ENCODE data around the gene FZR1. TPM values are rescaled to one million over a fixed set of nuclear protein-coding genes. Genes with fewer than 3 reads are reported as not detected.

FZR1 gene
- total and polyA plus RNA-seq, 2 of the 8 experiments (the other 6 are each of a cell fraction or from before 2014, with no cell fraction given), result 21.6 to 35.5 TPM

GRCh38 chr19:3547301-3547731 is 41.2 kb downstream of the FZR1 start:
- DNase-seq (ENCODE audit: low read depth in 1 of 2, low spot score in 2 of 2), result no peak
- no peak overlapping the region for H3K4ac ChIP-seq (replicated peaks; ENCODE audit: insufficient read length, low read depth, low read length)
- peaks cover 8 to 24% of the 10 kb centered on the region in 2 experiments for H4K20me1 ChIP-seq (replicated peaks in 1 of 2; ENCODE audit: control insufficient read depth in 1 of 2, insufficient read depth in 2 of 2, low read length in 2 of 2)
- no peaks in the 10 kb centered on the region for H3K9me3 ChIP-seq (ENCODE audit: insufficient read depth in 2 of 2, low read depth in 1 of 2, low read length in 1 of 2)
- H2BK15ac ChIP-seq (ENCODE audit: low read length), result no peak overlapping the region
- no peak overlapping the region for H3K4me3 ChIP-seq (ENCODE audit: extremely low read depth in 1 of 4, insufficient read depth in 2 of 4, low read depth in 3 of 4, low read length in 4 of 4)
- ChIA-PET CTCF (ENCODE audit: partially characterized antibody) (interaction anchor here (1.2 to 7.5 kb wide), 5 partner anchors 11 to 31 kb away, joined by 4 to 66 read pairs (median 51); partner anchors contain the start of gene MFSD12), POLR2A (ENCODE audit: partially characterized antibody) (interaction anchor here (1.0 to 2.6 kb wide), 5 partner anchors 10 to 732 kb away, joined by 3 to 12 read pairs (median 7); partner anchors contain the start of genes MFSD12 and SHD)
- no peak for FAIRE-seq
- H2AK5ac ChIP-seq (ENCODE audit: low read depth, low read length), result no peak overlapping the region
- H4K8ac ChIP-seq (ENCODE audit: extremely low read depth, insufficient read depth, low read length), result no peak overlapping the region
- peak in 1 of 2 experiments; percentile 77; a peak in 1 of 4 replicates for TF ChIP-seq HDAC2 (IDR thresholded peaks at IDR 0.05; ENCODE audit: borderline replicate concordance in 1 of 2, low read depth in 2 of 2, low read length in 2 of 2)
- TF ChIP-seq KDM4A (IDR thresholded peaks at IDR 0.05; ENCODE audit: low read depth, low read length, severe bottlenecking), result no peak
- peak; percentile 90; the same call in 1 of the 2 replicates for TF ChIP-seq KDM1A (IDR thresholded peaks at IDR 0.05; ENCODE audit: borderline replicate concordance, low read length)
- TF ChIP-seq RAD21 (IDR thresholded peaks at IDR 0.05 in 1 of 2, conservative IDR thresholded peaks at IDR 0.05 in 1 of 2; ENCODE audit: low read depth in 2 of 2, low read length in 2 of 2), result peak in 1 of 2 experiments; percentile 33; a peak in 2 of 4 replicates
- TF ChIP-seq, protein P1, sequence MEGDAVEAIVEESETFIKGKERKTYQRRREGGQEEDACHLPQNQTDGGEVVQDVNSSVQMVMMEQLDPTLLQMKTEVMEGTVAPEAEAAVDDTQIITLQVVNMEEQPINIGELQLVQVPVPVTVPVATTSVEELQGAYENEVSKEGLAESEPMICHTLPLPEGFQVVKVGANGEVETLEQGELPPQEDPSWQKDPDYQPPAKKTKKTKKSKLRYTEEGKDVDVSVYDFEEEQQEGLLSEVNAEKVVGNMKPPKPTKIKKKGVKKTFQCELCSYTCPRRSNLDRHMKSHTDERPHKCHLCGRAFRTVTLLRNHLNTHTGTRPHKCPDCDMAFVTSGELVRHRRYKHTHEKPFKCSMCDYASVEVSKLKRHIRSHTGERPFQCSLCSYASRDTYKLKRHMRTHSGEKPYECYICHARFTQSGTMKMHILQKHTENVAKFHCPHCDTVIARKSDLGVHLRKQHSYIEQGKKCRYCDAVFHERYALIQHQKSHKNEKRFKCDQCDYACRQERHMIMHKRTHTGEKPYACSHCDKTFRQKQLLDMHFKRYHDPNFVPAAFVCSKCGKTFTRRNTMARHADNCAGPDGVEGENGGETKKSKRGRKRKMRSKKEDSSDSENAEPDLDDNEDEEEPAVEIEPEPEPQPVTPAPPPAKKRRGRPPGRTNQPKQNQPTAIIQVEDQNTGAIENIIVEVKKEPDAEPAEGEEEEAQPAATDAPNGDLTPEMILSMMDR (IDR thresholded peaks at IDR 0.05; ENCODE audit: control extremely low read depth in 1 of 3, insufficient read depth in 1 of 3, low read depth in 1 of 3, low read length in 3 of 3), result peak; percentile 60 to 70 (median 61)
- TF ChIP-seq EGR1 (IDR thresholded peaks at IDR 0.05; ENCODE audit: borderline replicate concordance, low read depth, low read length), result no peak
- H3K79me2 ChIP-seq (ENCODE audit: control insufficient read depth in 1 of 2, insufficient read depth in 2 of 2, low read length in 2 of 2), result no peaks in the 10 kb centered on the region
- no peak overlapping the region for H3K14ac ChIP-seq (ENCODE audit: insufficient read length)
- no peak overlapping the region for H4K91ac ChIP-seq (replicated peaks; ENCODE audit: insufficient read length, low read length)
- H3K18ac ChIP-seq (ENCODE audit: extremely low read depth, low read length), result no peak overlapping the region
- H2BK12ac ChIP-seq (ENCODE audit: low read depth, low read length), result peak overlapping the region; percentile 27; the same call in 1 of the 2 replicates
- no peak overlapping the region for H3K23ac ChIP-seq (ENCODE audit: insufficient read length)
- no peak overlapping the region for H3K27ac ChIP-seq (ENCODE audit: low read depth, low read length)
- H3K36me3 ChIP-seq (ENCODE audit: control insufficient read depth in 2 of 4, insufficient read depth in 4 of 4, low read length in 3 of 4), result peaks cover 0 to 5% (median 1%) of the 10 kb centered on the region in 4 experiments; a peak in 2 of 8 replicates
- WGBS, 2 experiments (ENCODE audit: extremely low coverage in 1 of 2, insufficient coverage in 1 of 2, insufficient read length in 1 of 2, insufficient replicate concordance in 2 of 2, low coverage in 1 of 2, low lambda C conversion rate in 2 of 2, missing lambda C conversion rate in 1 of 2), result 94% methylated on average over 14 of the region's 15 CpGs; no CpG with 5 or more reads in 1 of the 2 experiments
- no peak overlapping the region for H3K9ac ChIP-seq (replicated peaks in 1 of 4; ENCODE audit: extremely low read depth in 1 of 4, low read depth in 3 of 4, low read length in 3 of 4)
- H2BK20ac ChIP-seq (ENCODE audit: low read length), result no peak overlapping the region
- H3K79me1 ChIP-seq (ENCODE audit: low read depth, low read length), result no peaks in the 10 kb centered on the region
- H3K4me1 ChIP-seq (replicated peaks in 1 of 4; ENCODE audit: control insufficient read depth in 3 of 4, insufficient read depth in 4 of 4, low read length in 3 of 4), result no peaks in the 10 kb centered on the region
- no peak overlapping the region for H3K56ac ChIP-seq (replicated peaks; ENCODE audit: insufficient read length, low read depth, low read length)
- H4K5ac ChIP-seq (ENCODE audit: insufficient read length, low read depth, low read length), result no peak overlapping the region
- no peak overlapping the region for H2BK5ac ChIP-seq (ENCODE audit: low read depth, low read length)
- no peaks in the 10 kb centered on the region for H3K23me2 ChIP-seq (ENCODE audit: low read depth, low read length)
- H3K4me2 ChIP-seq (ENCODE audit: insufficient read depth in 1 of 2, low read depth in 2 of 2, low read length in 2 of 2), result no peak overlapping the region
- no peak overlapping the region for H2AFZ ChIP-seq (ENCODE audit: low read length)
- H3K27me3 ChIP-seq (replicated peaks in 1 of 4; ENCODE audit: control insufficient read depth in 3 of 4, extremely low read depth in 1 of 4, insufficient read depth in 3 of 4, low read length in 3 of 4), result no peaks in the 10 kb centered on the region
- H2BK120ac ChIP-seq (replicated peaks; ENCODE audit: low read depth, low read length), result no peak overlapping the region
